Fibroblast of peridontal ligament (primary cell): ENCODE results near the gene KIAA1755.

Experiments used
- DNase-seq: peaks from one replicate; pipeline ENCODE4 v3.0.0-alpha.2; 2010; ENCODE audit errors: extremely low read depth

KIAA1755 gene

GRCh38 chr20:38217791-38218565 is 42.6 kb downstream of the KIAA1755 start:
- peak; percentile 98 for DNase-seq

GRCh38 chr20:38216746-38217595 is 43.6 kb downstream of the KIAA1755 start:
- no peak for DNase-seq

GRCh38 chr20:38216201-38216600 is 44.3 kb downstream of the KIAA1755 start:
- no peak for DNase-seq

DNA sequence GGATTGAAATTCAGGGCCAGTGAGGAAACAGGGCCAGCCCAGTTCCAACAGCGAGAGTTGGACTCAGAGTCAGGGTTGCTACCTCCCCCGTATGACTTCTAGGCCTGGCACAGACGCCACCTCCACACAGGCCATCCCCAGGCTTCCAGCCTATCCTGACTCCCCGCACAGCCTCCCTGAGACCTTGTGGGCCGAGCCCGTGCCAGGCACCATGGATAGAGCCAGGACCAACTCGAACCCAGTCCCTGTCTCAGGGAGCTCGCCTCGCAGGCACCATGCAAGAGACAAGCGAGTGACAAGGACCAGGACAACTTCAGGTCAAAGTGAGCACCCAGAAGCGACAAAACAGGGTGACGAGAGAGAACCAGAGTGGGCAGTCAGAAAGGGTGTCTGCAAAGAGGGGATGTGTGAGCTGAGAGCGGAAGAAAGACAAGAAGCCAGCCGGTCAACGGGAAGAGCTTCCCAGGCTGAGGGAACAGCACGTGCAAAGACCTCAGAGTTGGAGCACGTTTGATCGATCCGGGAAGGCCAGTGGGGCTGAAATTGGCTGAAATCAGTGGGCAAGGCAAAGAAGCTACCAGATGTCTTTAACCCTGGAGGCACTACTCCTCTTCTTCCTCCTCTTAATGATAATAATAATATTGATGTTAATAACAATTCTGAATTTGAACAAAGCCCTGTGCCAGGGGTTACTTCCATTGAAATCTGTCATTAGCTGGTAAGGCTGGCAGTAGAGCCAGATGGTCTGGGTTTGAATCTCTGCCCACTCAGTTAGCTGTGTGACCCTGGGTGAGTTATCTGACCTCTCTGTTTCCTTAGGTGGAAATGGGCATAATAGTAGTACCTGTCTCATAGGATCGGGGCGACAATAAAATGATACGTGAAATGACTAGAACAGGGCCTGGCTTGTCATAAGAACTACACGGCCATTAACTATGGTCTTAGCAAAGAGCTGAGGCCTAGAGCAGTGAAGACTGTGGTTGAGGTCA is 45.0 kb downstream of the KIAA1755 start:
- no peak for DNase-seq

GRCh38 chr20:38214256-38215193 is 46.0 kb downstream of the KIAA1755 start:
- DNase-seq: no peak

DNA sequence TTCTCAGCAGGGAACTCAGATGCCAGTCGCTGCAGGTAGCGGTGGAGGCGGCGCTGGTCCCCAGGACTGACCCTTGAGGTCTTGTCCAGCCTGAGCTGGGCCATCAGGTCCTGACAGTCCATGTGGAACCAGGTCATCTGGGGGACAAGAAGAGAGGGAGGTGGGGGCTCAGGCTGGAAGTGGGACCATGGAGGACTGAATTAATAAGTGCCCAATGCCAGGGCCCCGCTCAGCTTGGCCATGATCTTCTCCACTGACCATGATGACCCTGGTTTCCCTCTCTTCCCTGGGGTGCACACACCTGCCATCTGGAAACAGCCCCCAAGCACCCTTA is 47.0 kb downstream of the KIAA1755 start:
- DNase-seq: no peak

GRCh38 chr20:38212806-38213606 is 47.5 kb downstream of the KIAA1755 start:
- DNase-seq: no peak

DNA sequence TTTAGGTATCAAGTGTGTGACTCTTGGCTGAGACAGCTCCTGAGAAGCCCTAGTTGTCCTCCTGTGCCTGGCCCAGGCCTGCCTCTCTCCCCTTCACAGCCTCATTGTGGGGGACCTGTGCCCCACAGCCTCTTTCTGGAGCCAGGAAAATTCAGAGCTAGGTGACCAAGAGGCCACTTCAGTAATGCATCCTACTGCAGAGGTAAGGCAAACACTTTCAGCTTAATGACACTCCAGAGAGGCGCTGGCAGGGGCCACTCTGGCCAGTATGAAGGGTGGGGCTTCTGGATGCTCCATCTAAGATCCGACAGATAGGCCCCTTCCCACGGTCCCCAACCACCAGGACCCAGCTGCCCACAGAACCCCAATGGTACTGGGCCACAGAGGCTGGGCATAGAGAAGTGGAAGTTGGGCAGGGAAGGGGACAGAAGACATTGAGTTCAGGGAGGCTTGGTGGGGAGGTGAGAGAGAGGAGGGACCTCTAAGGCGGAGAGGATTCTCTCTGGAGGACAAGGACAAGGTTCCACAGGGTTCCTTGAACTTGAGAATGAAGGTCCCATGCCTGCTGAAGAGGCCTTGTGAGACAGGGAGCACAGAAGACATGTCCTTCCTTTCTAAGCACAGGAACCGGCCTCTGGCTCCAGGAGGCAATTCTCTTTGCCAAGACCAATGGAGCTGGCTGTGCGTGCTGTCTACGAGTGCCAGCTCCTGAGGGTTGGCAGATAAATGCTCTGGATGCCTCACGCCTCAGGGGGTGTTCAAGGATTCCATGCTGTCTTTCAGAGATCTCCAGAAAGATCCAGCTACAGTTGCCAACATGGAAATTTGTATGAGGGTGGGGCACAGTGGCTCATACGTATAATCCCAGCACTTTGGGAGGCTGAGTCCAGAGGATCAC is 49.1 kb downstream of the KIAA1755 start:
- no peak for DNase-seq

GRCh38 chr20:38210741-38211140 is 49.8 kb downstream of the KIAA1755 start:
- DNase-seq: no peak

- DNase-seq: no peak
Measured at GRCh38 chr20:38209736-38210405, 50.7 kb downstream of the KIAA1755 start.

- no peak for DNase-seq
Measured at GRCh38 chr20:38209054-38209675, 51.4 kb downstream of the KIAA1755 start.

- no peak for DNase-seq
Measured at GRCh38 chr20:38208523-38208922, 52.0 kb downstream of the KIAA1755 start.

DNA sequence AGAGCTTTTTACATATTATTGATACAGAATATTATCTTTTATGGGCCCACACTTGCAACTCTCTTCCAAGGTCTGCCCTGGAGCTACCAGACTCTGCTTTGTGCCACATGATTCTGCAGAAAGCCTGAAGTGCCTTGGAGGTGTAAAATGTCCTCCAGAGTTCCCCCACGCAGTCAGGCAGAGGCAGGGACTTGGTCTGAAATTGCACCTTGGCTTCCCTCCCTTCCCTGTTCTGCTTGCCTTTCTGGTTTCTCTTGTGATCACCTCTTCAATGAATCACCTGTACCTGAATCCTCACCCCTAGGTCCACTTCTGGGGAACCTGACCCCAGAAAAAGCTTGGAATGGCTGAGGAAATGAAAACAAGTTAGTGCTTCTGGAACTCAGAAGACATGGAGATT is 52.4 kb downstream of the KIAA1755 start:
- no peak for DNase-seq

DNA sequence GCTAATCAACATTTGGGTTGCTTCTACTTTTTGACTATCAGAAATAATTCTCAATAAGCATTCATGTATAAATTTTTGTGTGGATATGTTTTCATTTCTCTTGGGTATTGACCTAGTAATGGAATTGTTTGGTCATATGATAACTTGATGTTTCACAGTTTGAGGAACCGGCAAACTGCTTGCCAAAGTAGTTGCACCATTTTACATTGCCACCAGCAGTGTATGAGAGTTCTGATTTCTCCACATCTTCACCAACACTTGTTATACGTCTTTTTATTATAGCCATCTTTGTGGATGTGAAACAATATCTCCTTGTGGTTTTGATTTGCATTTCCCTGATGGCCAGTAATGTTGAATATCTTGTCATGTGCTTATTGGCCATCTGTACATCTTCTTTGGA is 52.9 kb downstream of the KIAA1755 start:
- no peak for DNase-seq

DNA sequence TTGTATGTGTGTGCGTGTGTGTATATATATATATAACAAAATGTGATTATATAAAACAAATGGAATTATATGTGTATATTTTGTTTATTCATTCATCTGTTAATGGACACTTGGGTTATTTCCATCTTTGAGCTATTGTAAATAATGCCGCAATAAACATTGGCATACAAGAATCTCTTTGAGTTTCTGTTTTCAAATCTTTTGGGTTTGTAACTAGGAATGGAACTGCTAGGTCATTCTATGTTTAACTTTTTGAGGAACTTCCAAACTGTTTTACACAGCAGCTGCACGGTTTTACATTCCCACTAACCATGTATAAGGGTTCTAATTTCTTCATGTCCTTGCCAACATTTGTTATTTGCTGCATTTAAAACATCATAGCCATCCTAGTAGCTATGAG is 55.5 kb downstream of the KIAA1755 start:
- DNase-seq: peak; percentile 87

DNA sequence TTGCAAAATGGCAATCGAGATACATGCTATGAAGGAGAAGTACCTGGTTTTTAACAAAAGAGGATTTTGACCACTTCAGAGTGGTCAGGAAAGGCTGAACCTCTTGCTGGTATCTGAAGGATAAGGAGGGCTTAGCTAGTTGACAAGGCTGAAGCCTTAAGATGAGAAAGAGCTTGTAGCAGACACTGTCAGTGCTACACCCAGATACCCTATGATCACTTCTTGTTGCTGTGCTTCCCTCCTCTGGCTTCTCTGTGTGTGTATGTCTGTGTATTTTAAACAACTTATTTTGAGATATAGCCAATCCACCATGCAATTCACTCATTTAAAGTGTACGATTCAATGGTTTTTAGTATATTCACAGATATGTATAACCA is 56.6 kb downstream of the KIAA1755 start:
- DNase-seq: no peak

DNA sequence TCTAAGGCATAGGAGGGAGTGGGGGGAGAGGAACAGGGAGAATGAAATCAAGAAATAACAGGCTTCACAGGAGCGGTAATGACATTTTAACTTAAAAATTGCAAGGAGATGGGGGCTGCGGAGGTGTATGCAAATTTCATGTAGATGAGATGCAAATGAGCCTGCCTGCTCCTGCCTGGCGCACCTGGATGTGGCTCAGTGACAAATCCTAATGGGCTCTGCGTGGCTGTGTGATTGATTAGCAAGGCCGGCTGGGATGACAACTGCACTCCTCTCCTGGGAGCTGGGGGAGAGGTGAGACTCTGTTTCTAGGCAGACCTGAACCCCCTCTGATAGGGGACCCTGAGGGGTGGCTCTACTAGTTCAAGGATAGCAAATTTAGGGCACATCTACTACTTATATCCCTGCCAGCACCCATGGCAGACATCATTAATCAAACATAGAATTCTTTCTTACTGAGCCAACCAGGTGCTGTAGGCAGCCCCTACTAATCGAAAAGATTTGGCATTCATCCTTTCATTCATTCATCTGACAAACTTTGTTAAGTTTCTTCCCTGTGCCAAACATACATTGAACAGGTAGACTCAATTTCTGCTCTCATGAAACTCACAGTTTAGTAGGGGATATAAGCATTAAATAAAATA is 57.1 kb downstream of the KIAA1755 start:
- no peak for DNase-seq

GRCh38 chr20:38202982-38203293 is 57.6 kb downstream of the KIAA1755 start:
- no peak for DNase-seq
